GDM1 (cell line): Measurements from ENCODE around the gene RNASEH1.
A peak's percentile ranks its signal among the peaks of the same experiment; 100 is the strongest.

ENCODE experiments used
- DNase-seq: peaks from one replicate; lab custom pipeline; 2025; lab: John Stamatoyannopoulos, UW

Gene RNASEH1

DNA sequence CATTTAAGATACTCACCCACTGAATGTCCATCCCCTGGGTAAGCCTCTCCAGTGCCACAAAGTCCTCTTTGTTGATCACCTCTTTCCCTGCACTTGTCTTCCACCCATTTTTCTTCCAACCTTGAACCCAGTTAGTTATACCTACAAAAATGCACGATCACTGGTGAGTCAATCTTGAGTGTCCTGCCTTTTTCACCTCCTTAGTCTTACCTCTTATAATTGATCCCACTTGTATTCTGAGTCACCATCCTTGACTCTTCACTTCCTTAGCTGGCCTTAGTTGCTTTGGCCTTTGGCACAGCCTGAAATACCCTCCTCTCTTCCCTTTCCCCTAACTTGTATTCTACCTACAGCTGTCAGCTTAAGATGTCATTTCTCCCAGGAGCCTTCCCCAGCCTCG, 10.2 kb downstream of the RNASEH1 start:
- DNase-seq: no peak

- no peak for DNase-seq
Observed at GRCh38 chr2:3545788-3546478, 12.2 kb downstream of the RNASEH1 start.

DNA sequence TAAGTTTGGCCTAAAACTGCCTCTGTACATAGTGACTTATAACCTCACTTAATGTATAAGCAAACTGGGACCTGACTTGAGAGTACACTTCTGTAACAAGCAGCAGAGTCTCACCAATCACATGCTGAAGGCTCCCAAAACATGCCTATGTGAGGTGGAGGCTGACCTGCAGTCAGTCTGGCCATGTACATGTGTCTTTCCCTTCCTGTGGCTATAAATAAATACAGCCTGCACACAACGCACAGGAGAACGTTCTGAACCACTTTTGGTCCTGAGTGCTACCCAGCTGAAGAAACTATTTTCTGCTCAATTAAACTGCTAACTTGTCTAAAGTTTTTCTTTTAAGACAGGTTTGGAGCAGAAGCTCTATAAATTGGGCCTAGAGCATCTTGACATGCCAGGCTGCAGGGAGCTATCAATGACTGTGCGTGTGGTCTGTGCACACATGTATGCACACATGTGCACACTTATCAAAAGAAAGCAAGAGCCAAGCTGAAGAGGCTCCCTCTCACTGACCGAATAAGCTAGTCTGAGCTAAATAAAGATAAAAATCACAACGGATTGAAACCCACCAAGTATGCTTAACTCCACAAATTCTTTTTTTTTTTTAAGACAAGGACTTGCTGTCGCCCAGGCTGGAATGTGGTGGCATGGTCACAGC, 15.0 kb downstream of the RNASEH1 start:
- DNase-seq: no peak

GRCh38 chr2:3542107-3542506, 16.0 kb downstream of the RNASEH1 start:
- no peak for DNase-seq

- DNase-seq: no peak
Observed at GRCh38 chr2:3539836-3540235, 18.3 kb downstream of the RNASEH1 start.

- DNase-seq: no peak
Observed at GRCh38 chr2:3536682-3537632, 21.2 kb downstream of the RNASEH1 start.

DNA sequence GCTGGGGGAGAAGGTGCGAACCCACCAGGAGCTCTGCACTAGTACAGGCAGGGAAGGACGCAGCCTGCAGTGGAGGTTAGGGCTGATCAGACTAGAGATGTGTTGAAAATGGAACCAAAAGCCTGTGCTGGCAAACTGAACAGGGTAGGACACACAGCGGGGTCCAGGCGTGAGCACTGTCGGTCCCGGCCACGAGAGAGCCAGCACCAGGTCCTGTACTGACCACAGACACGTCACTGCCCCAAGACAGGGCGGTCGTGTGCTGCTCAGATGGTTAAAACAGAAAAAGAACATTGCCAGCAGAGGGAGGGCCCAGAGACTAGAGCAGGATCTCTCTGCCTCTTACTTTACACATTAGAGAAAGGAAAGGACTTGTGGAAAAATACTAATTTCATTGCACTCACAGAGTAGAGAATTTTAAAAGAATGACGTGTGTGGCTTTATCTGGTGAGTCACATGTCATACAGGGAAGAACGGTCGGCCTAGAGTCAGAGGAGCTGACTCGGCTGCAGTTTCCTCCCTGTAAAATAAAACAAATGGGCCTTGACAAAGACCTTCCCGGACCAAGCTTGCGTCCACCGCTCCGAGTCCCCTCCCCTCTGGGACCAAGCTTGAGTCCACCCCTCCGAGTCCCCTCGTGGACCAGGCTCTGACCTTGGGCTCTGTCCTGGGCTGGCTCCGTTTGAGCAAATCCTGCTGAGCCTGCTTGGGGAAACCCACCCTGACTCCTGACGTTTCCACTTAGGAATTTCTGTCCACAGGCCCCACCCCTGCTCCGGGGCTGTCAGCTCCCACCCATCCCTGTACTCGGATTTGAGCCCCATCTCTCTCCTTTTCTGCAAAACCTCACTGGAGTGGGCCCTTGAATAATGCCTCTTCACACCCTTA, 22.1 kb downstream of the RNASEH1 start:
- DNase-seq: no peak

DNA sequence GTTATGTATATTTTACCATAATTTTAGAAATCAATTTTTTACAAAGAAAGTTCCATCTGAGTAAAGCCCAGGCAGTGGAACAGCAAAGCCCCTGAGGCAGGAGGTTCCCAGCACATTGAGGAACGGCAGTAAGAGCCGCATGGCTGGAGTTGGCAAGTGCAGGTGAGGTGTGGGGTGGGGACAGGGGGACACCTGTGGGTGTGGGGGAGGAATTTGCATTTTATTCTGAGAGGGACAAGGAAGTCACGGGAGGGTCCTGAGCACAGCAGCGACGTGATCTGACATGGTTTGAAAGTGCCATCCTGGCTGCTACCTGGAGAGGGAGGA, 22.7 kb downstream of the RNASEH1 start:
- DNase-seq: no peak

DNA sequence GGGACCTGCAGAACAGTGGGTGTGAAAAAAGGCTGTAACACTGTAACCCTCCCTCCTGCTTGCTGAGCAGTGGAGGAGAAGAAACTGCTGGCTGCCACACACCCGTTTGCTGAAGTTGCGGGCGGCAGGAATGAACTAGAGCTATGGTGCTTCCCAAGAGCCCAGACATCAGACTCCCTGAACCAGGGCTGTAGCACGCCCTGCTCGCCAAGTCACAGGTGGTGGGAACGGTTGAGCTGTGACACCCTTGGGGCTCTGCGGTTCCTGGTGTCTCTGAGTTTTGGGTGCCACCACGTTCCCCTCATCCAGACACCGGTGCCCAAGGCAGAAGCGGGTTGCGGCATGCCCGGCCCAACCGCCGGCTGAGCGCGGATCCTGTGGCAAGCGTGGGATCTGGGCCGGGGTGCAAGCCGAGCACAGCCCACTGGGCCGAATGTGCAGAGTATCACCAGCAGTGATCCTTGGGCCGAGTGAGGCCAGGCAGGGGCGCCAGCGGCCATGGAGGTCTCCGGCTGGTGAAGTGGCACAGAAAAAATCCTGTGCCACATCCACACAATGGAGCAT, 23.8 kb downstream of the RNASEH1 start:
- no peak for DNase-seq

DNA sequence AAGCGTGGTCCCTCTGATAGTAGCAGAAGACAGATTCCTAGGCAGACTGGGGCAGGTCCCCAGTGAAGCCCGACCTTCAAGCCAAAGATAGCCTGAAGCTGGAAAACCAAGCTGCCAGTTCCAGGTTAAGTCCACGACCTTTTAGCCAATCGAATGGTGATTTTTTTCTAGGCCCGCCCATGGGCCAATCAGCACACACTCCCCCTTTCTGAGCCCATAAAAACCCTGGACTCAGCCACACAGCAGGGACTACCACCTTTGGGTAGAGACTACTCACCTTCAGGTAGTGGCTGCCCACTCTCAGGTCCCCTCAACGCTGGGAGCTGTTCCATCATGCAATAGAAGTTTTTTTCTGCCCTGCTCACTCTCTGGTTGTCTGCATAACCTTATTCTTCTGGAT, 24.3 kb downstream of the RNASEH1 start:
- DNase-seq: no peak

GRCh38 chr2:3532941-3533340, 25.2 kb downstream of the RNASEH1 start:
- no peak for DNase-seq

DNA sequence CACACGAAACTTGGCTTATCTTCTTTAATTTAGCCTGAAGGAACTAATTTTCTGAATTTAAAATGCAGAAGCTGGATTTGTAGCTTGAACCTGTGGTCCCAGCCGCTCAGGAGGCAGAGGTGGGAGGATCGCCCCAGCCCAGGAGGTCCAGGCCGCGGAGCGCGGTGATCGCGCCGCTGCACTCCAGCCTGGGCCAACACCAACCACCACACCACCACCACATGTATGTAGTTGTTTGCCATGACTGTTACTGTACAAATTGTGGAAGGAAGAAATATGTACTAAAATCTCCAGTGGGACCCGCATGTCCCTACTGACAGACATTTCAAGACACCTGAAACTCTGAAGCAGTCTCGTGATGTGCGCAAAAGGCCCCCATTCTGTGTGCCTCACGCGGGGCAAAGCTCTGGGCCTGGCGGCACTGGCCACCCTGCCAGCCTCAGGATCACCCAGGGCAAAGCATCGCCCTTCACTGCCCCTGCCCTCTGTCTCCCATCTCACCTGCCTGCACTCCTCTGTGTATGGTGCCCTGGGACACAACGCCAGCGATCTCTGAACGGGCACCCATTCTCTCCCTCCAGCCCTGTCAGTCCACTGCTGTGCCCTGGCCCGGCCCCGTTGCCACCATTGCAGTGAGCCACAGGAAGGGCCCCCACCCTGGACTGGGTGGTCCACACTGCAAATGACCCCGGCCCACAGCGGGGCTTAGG, 28.7 kb downstream of the RNASEH1 start:
- no peak for DNase-seq

GRCh38 chr2:3527886-3528785, 30.0 kb downstream of the RNASEH1 start:
- DNase-seq: no peak

GRCh38 chr2:3526871-3527270, 31.3 kb downstream of the RNASEH1 start:
- DNase-seq: no peak

DNA sequence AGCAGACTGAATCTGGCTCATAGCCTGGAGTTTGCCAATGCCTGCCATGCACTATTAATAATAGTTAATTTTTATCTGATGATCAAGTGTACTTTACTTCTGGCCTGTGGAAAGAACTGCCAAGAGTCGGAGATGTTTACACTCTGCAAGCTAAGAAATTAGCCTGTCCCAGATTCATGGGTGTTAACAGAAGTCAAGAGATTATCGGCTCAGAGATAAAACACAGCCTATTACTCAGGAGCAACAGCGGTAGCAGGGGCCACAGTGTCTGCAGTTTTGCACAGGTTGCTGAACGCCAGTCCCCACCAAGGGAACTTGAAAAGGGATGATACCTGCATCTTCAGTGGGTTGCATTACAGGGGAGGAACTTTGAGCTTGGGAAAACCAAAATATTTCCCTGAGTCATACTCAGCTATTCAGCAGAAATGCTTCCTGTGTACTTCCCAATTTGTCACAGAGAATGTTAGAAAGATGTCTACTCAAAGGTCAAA, 34.5 kb downstream of the RNASEH1 start:
- DNase-seq: no peak

GRCh38 chr2:3522961-3523421, 35.1 kb downstream of the RNASEH1 start:
- DNase-seq: no peak

DNA sequence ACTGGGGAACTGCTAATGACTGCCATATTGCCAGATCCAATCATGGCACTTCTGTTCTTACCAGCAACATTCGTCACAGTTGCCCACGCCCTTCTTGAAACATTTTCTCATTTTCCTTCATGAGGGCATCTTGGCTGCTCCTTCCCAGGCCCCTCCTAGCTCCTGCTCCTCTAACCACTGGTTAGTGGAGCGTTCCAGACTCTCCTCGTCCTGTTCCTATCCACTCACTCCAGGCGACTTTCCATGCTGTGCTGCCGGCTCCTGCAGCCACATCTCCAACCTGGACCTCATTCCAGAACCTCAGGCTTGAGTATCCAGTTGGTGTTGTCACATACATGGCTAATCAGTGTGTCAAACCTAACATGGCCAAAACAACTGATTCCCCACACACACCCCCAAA, 37.5 kb downstream of the RNASEH1 start:
- no peak for DNase-seq

GRCh38 chr2:3519255-3520205, 38.6 kb downstream of the RNASEH1 start, which contains the start of gene ADI1:
ADI1 (minus strand) TSS chr2:3519531; CDS start chr2:3519487, 44 bp downstream.
- DNase-seq: peak; percentile 78
